ENCODE data around the gene CDHR4.
"Not testable (repeated sequence)": the region's sequence is repeated elsewhere in the genome, so short reads cannot be mapped to it uniquely, and the experiment has no call there.

GRCh38 chr3:49782277-49782676 lies 17.4 kb downstream of the CDHR4 start:
- not testable (repeated sequence) for TF ChIP-seq CTCF, POLR2A (IDR thresholded peaks at IDR 0.05)
